IPS-18a (cell line): Measurements from ENCODE around the gene ARAP3.

Experiments used
- H3K27ac ChIP-seq: one replicate; pipeline ENCODE4 v1.5.1; 2013; ENCODE audit warnings: low read length
- H3K27me3 ChIP-seq: one replicate; pipeline ENCODE4 v1.6.1; 2013; ENCODE audit warnings: mild to moderate bottlenecking, low read length; ENCODE audit not compliant: control insufficient read depth, insufficient read depth
- H3K36me3 ChIP-seq: one replicate; pipeline ENCODE4 v1.6.1; 2013; ENCODE audit warnings: low read depth, low read length; ENCODE audit not compliant: control insufficient read depth
- H3K4me1 ChIP-seq: one replicate; pipeline ENCODE4 v1.6.1; 2013; ENCODE audit warnings: low read depth, low read length; ENCODE audit not compliant: control insufficient read depth
- H3K4me3 ChIP-seq: one replicate; pipeline ENCODE4 v1.5.1; 2013; ENCODE audit warnings: low read length
- H3K9ac ChIP-seq: one replicate; pipeline ENCODE4 v1.6.1; 2013; ENCODE audit warnings: mild to moderate bottlenecking, low read length, moderate library complexity
- H3K9me3 ChIP-seq: one replicate; pipeline ENCODE4 v1.6.1; 2013; ENCODE audit warnings: low read depth, low read length; ENCODE audit not compliant: control insufficient read depth

ARAP3 gene

GRCh38 chr5:141664733-141665461, 17.1 kb downstream of the ARAP3 start:
- peaks cover 35% of the 10 kb centered on the region for H3K36me3 ChIP-seq
- H3K27me3 ChIP-seq: no peaks in the 10 kb centered on the region
- H3K9me3 ChIP-seq: no peaks in the 10 kb centered on the region
- no peak overlapping the region for H3K4me3 ChIP-seq
- no peak overlapping the region for H3K9ac ChIP-seq
- H3K4me1 ChIP-seq: peaks cover 3% of the 10 kb centered on the region
- no peak overlapping the region for H3K27ac ChIP-seq

- no peak overlapping the region for H3K27ac ChIP-seq
These were observed 18.5 kb downstream of the ARAP3 start for GRCh38 chr5:141663506-141663905.

GRCh38 chr5:141662028-141662427, 20.0 kb downstream of the ARAP3 start:
- no peak overlapping the region for H3K4me3 ChIP-seq
- H3K36me3 ChIP-seq: peaks cover 47% of the 10 kb centered on the region
- no peaks in the 10 kb centered on the region for H3K27me3 ChIP-seq
- H3K9ac ChIP-seq: no peak overlapping the region
- peaks cover 3% of the 10 kb centered on the region for H3K4me1 ChIP-seq
- no peaks in the 10 kb centered on the region for H3K9me3 ChIP-seq
- H3K27ac ChIP-seq: no peak overlapping the region

More at GRCh38 chr5:141663506-141663905, 18.5 kb downstream of the ARAP3 start:
- H3K4me1 ChIP-seq: peaks cover 3% of the 10 kb centered on the region
- no peaks in the 10 kb centered on the region for H3K9me3 ChIP-seq
- peaks cover 35% of the 10 kb centered on the region for H3K36me3 ChIP-seq
- no peak overlapping the region for H3K9ac ChIP-seq
- H3K4me3 ChIP-seq: no peak overlapping the region
- H3K27me3 ChIP-seq: no peaks in the 10 kb centered on the region

GRCh38 chr5:141657937-141658545, 24.0 kb downstream of the ARAP3 start:
- H3K27me3 ChIP-seq: no peaks in the 10 kb centered on the region
- H3K4me1 ChIP-seq: no peaks in the 10 kb centered on the region
- no peak overlapping the region for H3K9ac ChIP-seq
- peaks cover 65% of the 10 kb centered on the region for H3K36me3 ChIP-seq
- no peak overlapping the region for H3K4me3 ChIP-seq
- no peak overlapping the region for H3K27ac ChIP-seq
- H3K9me3 ChIP-seq: no peaks in the 10 kb centered on the region

- no peak overlapping the region for H3K27ac ChIP-seq
- peaks cover 62% of the 10 kb centered on the region for H3K36me3 ChIP-seq
These were observed 24.6 kb downstream of the ARAP3 start for GRCh38 chr5:141657404-141657803.

GRCh38 chr5:141656396-141656795, 25.6 kb downstream of the ARAP3 start:
- no peak overlapping the region for H3K9ac ChIP-seq
- H3K4me3 ChIP-seq: no peak overlapping the region
- peaks cover 4% of the 10 kb centered on the region for H3K4me1 ChIP-seq
- H3K9me3 ChIP-seq: no peaks in the 10 kb centered on the region
- H3K27ac ChIP-seq: no peak overlapping the region
- H3K36me3 ChIP-seq: peaks cover 52% of the 10 kb centered on the region
- no peaks in the 10 kb centered on the region for H3K27me3 ChIP-seq

More at GRCh38 chr5:141657404-141657803, 24.6 kb downstream of the ARAP3 start:
- Histone ChIP-seq H3K27me3 (no peaks in the 10 kb centered on the region), H3K4me3 (no peak overlapping the region), H3K9ac (no peak overlapping the region), H3K9me3 (no peaks in the 10 kb centered on the region), H3K4me1 (no peaks in the 10 kb centered on the region)

GRCh38 chr5:141655020-141655419, 27.0 kb downstream of the ARAP3 start:
- H3K36me3 ChIP-seq: peaks cover 51% of the 10 kb centered on the region

GRCh38 chr5:141654298-141654697, 27.7 kb downstream of the ARAP3 start:
- H3K27me3 ChIP-seq: no peaks in the 10 kb centered on the region
- no peaks in the 10 kb centered on the region for H3K9me3 ChIP-seq
- H3K36me3 ChIP-seq: peaks cover 49% of the 10 kb centered on the region
- no peak overlapping the region for H3K9ac ChIP-seq
- H3K4me3 ChIP-seq: no peak overlapping the region
- no peak overlapping the region for H3K27ac ChIP-seq
- H3K4me1 ChIP-seq: peaks cover 4% of the 10 kb centered on the region

More at GRCh38 chr5:141655020-141655419, 27.0 kb downstream of the ARAP3 start:
- Histone ChIP-seq H3K4me1 (peaks cover 4% of the 10 kb centered on the region), H3K27me3 (no peaks in the 10 kb centered on the region), H3K9me3 (no peaks in the 10 kb centered on the region), H3K27ac (no peak overlapping the region), H3K9ac (no peak overlapping the region), H3K4me3 (no peak overlapping the region)

- Histone ChIP-seq H3K27me3 (no peaks in the 10 kb centered on the region), H3K9me3 (no peaks in the 10 kb centered on the region), H3K4me3 (peak overlapping the region; percentile 78), H3K9ac (no peak overlapping the region), H3K36me3 (peaks cover 32% of the 10 kb centered on the region), H3K4me1 (peaks cover 4% of the 10 kb centered on the region), H3K27ac (no peak overlapping the region)
These were observed 30.3 kb downstream of the ARAP3 start for GRCh38 chr5:141651728-141652105.

GRCh38 chr5:141650851-141651727, 30.9 kb downstream of the ARAP3 start, which contains the start of gene FCHSD1:
FCHSD1 (minus strand) TSS chr5:141651418; CDS start chr5:141651368, 50 bp downstream.
- H3K4me1 ChIP-seq: peaks cover 4% of the 10 kb centered on the region
- H3K9me3 ChIP-seq: no peaks in the 10 kb centered on the region
- no peak within 1 kb of the TSS for H3K27ac ChIP-seq
- peak within 1 kb of the TSS; percentile 34 for H3K9ac ChIP-seq
- peaks cover 25% of the 10 kb centered on the region for H3K36me3 ChIP-seq
- H3K27me3 ChIP-seq: no peaks in the 10 kb centered on the region
- peak within 1 kb of the TSS; percentile 78 for H3K4me3 ChIP-seq

- peaks cover 17% of the 10 kb centered on the region for H3K36me3 ChIP-seq
- no peak overlapping the region for H3K9ac ChIP-seq
- H3K4me1 ChIP-seq: peaks cover 4% of the 10 kb centered on the region
- H3K27me3 ChIP-seq: no peaks in the 10 kb centered on the region
- no peak overlapping the region for H3K27ac ChIP-seq
- H3K4me3 ChIP-seq: no peak overlapping the region
- H3K9me3 ChIP-seq: no peaks in the 10 kb centered on the region
These were observed 32.1 kb downstream of the ARAP3 start for GRCh38 chr5:141649972-141650371.
